Adrenal gland (tissue), 5 donors: Measurements from ENCODE around the gene PACS1.

Experiments
- CTCF ChIP-seq, 6 experiments: fragments of 450-650 bp in 4 of 6; fragments of 200-600 bp in 2 of 6; sonication (generic) in 1 of 6; IDR thresholded peaks; 1 replicate in 5 of 6; 2 replicates in 1 of 6; pipeline versions ENCODE4 v1.5.1 to v1.8.0; 2016 to 2021; ENCODE audit warnings: antibody characterized with exemption in 6 of 6, mild to moderate bottlenecking in 2 of 6, moderate library complexity in 1 of 6
- POLR2A ChIP-seq, 2 donors: fragments of 450-650 bp; IDR thresholded peaks; one replicate each; pipeline ENCODE4 v1.6.1; 2017; ENCODE audit warnings: antibody characterized with exemption in 2 of 2, mild to moderate bottlenecking in 2 of 2, moderate library complexity in 1 of 2
- donor health status: DM: no; HTN: no; CAD: no.

- no peak for TF ChIP-seq CTCF (IDR thresholded peaks at IDR 0.05)
- TF ChIP-seq POLR2A (IDR thresholded peaks at IDR 0.05), result no peak
These were observed 157.6 kb downstream of the PACS1 start for GRCh38 chr11:66227700-66228099.
